NCI-H82 treated with DMSO at 0.1 percent for 48 hours (cell line): ENCODE measurements around the gene KANK3.

ENCODE experiments used
- DNase-seq: peaks from one replicate; lab custom pipeline; 2025; ENCODE audit not compliant: unreplicated experiment; lab: John Stamatoyannopoulos, UW

KANK3 gene

DNA sequence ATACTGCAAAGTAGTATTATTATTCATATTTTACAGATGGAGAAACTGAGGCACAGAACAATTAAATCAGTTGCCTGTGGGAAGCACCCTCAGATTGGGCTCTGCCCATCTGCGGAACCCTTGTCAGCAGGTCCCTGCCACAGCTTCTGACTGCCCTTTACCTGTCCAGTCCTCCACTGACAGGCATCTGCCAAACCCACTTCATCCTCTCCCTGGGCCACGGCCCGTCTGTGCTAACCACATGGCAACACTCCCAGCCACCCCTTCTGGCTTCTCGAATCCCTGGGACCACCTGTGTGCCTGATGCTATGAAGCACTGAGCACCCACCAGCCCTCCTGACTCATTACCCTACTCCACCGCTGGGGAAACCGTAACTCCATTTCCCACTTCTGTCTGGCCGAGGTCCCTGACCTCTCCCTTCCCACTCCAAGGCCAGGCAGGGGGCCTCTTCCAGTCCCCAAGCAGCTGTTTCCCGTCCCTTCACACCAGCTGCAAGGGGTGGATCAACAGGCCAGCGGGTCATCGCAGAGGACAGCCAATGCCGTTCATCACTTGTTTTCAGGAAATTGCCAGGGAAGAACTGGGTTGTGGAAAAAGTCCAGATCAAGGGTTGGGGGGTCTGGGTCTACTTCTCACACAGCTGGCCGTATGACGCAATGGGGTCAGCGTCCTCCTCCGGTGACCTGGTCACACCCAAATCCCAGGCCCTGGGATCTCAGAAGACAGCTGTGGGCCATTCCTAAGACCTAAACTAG lies 2.5 kb downstream of the KANK3 start:
- DNase-seq = no peak

DNA sequence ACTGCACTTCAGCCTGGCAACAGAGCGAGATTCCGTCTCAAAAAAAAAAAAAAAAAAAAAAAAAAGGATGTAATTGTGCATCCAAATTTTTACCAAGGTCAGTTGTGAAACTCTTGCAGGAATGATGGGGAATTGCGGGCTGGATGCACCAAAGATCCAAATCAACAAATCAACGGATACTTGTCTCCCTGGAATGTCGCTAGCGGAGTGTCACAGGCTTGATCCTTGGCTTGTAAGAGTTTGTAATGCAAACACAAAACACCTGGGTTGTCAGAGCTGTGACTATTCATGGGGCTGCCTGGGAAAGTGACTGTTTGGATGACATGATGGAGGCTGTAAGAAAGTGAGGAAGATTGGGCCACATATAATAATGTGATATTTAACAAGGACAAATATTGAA lies 4.2 kb downstream of the KANK3 start:
- DNase-seq = no peak

DNA sequence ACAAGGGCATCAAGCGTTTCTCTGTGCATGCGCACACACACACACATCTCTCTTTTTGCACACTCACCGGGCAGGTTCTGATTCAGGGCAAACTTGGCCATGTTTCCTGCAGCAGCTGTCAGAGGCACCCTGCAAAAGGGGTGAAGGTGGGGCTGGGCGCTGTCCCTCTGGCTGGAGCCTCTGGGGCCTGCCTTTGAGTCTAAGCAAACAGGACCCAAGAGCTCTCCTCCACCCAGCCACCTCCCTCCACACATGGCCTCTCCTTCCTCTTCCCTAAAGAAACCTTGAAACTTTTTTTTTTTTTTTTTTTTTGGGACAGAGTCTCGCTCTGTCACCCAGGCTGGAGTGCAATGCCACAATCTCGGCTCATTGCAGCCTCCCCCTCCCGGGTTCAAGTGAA lies 5.3 kb downstream of the KANK3 start:
- no peak for DNase-seq

DNA sequence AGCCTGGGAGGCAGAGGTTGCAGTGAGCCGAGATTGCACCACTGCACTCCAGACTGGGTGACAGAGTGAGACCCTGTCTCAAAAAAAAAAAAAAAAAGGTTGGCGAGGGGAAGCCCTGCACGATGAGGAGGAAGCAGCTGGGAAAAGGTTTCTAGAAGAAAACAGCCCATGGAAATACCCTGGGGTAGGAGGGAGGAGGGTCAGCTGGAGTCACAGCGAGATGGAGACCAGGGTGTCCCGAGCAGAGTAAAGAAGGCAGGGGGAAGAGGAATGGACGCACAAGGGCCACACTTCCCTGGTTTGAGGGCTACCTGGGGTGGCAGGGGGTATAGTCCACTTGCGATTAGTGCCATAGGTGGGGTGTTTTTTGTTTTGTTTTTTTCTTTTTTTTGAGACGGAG lies 6.4 kb downstream of the KANK3 start:
- no peak for DNase-seq

DNA sequence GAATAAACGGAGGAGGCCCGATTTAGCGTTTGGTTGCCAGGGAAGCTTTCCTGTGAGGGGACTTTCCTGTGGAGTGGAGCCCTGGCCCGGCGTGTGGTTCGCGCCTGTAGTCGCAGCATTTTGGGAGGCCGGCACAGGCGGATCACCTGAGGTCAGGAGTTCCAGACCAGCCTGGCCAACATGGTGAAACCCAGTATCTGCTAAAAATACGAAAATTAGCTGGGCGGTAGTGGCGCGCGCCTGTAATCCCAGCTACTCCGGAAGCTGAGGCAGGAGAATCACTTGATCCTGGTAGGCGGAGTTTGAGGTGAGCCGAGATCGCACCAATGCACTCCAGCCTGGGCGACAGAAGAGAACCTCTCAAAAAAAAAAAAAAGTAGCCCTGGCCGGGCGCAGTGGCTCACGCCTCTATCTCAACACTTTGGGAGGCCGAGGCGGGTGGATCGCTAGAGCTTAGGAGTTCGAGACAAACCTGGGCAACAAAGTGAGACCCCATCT lies 6.9 kb downstream of the KANK3 start:
- DNase-seq = no peak

DNA sequence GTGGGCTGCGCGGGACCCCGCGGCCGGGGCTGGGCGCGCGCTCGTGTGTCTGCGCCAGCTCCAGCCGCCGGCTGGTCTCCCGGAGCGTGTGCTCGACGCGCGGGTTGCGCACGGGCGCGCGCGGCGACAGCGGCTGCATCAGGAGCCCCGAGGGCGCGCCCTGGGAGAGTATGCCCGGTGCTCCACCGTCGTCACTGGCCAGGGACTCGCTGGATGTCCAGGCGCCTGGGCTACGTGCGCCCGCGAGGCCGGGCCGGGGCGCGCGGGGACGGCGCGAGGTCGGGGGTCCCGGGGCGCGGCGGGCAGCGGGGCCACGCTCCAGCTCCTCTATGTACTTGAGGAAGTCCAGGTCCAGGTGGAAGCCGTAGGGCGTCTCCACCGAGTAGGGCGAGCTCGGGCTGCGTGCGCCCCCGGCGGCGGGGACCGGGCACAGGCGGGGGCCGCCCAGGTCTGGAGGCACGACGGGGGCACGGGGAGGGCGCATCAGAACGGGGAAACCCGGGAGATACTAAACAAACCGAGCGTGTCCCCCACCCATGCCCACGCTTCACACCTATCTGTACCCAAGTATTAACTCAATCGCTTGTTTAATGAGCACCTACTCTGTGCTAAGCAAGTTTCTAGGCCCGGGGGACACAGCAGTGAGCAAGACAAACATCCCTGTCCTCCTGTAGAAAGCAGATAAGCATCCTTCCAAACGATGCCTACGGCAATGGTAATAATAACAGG lies 7.6 kb downstream of the KANK3 start:
- DNase-seq = no peak

DNA sequence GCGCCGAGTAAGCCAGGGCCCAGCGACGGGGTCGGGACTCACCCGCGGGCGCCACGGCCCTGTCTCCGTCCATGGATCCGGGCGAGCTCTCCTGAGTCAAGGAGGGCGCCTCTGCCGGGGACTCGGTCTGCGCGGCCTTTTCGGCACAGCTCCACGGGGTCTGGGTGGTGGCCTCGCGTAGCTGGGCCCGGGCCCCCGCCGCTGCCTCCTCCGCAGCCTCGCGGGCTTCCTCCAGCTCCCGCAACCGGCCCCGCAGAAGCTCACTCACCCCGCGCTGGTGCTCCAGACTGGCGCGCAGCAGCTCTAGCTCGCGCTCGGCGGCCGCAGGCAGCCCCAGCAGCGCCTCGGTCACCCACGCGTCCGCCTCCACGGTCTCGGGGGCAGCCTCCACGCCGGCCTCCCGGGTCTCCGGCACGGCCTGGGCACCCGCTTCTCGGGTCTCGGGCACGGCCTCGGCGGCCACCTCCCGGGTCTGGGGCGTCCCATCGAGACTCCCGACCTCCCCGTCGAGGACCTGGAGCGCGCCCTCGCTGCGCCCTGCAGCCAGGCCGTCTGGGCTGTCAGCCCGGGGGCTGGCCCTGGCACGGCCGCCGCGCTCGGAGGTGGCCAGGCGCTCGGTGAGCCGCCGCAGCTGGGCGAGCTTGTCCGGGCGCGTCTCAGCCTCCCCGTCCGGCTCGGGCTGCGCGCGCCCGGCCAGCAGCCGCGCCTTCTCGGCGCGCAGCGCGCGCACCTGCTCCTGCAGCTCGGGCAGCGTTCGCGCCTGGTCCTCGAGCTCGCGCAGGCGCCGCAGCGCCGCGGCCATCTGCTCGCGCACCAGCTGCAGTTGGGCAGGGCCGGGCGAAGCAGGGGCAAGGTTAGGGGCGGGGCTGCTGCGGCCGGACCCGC lies 8.4 kb downstream of the KANK3 start:
- no peak for DNase-seq

DNA sequence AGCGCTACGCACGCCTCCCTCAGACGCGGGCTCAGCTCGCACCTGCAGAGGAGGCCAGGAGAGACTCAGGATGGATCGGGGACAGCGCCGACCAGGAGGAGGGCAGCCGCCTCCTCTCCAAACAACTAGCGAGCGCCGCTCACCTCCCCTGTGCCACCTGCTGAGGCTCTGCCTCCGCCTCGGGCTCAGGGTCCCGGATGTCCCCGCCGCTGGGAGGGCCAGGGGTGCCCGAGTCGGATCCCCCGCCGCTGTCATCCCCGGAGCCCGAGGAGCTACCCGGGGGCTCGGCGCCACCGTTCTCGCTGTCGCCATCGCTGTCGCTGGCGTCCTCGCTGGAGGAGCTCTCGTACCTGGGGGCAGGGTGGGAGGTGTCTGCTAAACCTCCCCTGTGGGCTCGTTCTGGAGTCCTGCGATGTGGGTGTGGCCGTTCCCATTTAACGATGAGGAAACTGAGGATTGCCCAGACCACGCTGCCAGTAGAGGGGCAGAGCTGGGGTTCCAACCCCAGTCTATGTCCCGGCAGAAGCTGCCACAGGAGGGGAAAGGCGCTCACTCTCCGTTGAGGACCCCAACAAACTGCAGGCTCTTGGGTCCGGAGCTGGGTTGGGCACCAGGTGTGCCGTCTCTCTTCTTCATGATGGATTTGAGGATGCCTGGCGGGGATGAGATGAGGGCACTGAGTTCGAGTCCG lies 9.2 kb downstream of the KANK3 start:
- no peak for DNase-seq

DNA sequence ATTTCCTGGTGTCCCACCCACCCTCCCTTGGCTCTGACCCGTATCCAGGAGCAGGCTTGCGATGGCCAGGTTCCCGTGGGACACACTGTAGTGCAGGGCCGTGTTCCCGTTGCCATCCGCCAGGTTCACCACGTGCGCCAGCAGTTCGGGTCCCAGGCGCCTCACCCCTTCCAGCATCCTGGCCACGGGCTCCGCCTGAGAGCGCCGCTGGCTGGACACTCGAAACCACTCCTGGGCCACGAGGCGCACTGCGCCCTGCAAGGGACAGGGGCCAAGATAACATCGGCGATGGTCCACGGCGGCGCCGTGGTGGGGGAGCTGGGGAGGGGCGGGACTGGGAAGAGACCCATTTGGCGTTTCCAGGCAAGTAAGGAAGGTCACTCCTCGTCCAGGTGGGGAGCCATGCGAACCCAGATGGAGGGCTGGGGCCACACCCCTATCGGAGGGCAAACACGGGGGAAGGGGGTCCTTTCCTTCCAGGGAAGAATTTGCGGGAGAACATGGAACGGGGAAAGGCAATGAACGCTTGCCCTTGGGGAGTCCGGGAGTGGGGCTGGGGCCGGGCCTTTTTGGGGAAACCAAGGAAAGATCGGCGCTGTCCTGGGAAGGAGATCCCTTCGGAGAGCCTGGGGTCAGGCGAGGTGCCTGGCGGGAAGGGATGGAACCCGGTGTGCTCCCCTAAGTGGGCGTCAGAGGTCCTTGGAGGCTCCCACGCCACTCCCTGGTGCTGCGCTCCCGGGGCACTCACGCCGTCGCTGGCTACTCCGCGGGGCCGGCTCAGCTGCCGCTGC lies 9.9 kb downstream of the KANK3 start:
- DNase-seq = no peak

DNA sequence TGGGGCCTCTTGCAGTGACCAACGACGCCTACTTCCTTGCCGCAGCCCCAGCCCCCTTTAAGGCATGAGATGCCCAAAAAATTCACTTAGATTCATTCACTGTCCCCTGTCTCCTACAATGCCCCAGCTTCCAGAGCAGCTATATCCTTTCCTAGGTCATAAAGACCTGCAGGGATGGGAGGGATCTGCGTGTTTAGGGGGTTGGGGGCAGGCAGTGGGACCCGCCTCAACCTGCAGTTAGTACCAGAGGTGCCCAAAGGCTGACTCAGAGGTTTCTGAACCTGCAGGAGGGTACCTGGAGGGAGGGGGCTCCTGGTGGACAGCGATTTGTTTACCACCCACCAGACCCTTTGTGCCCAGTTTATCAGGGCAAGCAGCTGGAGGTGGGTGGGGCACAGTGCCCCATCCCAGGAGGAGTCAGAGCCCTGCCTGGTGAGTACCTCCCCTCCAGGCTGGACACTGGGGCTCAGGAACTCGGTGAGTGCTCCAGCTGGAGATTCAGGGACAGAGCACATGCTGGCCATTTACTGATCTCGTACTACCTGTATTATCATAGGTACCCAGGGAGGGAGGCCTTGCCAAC lies 11.7 kb downstream of the KANK3 start:
- no peak for DNase-seq

DNA sequence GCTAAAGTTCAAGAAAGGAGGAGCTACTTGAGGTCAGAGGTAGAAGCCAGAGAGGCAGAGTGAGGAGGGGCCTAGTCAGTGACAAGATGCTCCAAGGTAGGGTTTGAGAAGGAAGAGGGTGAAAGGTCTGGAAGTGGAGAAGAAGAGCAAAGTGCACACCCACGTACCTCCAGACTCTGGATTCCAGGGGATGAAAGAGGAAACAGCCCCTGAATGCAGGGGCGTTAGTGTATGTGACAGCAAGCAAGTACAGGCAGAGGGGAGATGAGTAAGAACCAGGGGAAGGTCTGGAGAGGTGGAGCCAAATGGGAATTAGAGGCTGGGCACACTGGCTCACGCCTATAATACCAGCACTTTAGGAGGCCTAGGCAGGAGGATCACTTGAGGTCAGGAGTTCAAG lies 13.1 kb downstream of the KANK3 start:
- no peak for DNase-seq

DNA sequence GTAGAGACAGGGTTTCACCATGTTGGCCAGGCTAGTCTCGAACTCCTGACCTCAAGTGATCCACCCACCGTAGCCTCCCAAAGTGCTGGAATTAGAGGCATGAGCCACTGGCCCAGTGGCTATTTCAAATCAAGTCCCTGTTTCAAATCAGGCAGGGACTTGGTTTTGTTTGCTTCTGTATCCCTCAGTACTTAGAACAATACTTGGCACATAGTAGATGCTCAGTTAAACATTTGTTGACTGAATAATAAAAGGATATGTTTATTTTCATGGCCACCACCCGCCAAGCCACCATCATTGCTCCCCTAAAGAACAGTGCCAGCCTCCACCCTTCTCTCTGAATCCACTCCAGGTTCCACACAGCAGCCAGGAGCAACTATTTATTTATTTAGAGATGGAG lies 17.6 kb downstream of the KANK3 start:
- no peak for DNase-seq

DNA sequence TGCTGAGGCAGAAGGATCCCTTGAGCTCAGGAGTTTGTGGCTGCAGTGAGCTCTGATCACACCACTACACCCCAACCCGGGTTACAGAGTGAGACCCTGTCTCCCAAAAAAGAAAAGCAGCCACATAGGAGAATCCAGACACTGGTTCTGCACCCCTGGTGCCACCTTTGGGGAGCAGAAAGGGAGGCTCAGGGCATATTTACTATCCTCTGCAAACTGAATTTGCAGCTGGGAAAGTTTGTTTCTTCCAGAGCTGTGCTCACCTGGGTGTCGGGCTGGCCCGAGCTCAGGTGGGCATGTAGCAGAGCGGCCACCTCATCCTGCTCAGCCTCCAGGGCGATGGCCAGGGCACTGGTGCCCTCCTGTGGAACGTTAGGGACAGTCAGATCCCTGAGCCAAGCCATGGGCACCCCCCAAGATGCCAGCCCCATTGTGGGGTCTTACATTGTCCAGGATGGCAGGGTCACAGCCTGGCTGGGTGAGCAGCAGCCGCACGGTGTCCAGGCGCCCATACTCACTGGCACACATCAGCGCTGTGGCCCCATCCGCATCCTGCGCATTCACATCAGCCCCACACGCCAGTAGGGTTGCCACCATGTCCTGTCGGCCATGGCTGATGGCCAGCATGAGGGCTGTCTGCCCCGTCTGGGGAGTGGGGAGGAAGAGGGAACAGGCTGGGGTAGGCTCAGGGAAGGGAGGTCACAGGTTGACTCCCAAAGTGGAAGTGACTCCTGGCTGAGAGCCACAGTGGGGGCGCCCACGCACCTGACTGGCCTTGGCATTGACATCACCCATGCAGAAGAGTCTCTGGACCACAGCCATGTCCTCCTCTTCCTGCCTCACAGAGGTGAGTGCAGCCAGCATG lies 18.6 kb downstream of the KANK3 start:
- no peak for DNase-seq

DNA sequence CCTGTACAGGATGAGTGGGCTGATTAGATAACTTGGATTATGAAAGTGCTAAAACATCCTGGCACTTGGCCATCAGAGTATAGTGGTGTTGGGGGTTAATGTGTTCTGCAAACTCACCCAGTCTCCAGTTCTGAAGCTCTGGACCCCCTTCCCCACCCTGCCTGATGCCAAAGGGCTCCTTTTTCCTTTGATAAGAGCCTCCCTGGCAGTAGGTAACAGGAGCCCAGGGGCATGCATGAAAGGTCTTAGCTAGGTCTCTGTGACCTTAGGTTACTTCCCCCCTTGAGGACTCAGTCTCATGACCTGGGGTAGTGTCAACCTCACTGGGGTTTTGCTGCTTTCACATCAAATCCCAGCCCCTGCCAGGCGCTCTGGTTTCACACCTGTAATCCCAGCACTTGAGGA lies 19.3 kb downstream of the KANK3 start:
- DNase-seq = no peak

DNA sequence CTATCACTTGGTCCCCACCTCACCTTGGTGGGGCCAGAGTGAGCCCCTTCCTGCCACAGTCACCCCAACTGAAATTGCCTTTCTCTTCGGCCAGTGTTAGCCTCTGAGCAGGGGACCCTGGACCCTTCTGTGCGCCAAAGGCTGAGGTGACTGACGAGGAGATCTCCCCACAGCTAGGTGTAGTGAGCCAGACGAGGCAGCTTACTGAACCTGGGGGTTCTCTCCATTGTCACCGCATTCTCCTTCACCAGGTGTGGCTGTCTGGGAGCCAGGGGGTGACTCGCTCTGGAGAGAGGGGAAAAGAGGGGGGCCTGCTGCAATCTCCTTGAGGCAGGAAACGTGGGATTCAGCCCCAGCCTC lies 20.4 kb downstream of the KANK3 start:
- no peak for DNase-seq

DNA sequence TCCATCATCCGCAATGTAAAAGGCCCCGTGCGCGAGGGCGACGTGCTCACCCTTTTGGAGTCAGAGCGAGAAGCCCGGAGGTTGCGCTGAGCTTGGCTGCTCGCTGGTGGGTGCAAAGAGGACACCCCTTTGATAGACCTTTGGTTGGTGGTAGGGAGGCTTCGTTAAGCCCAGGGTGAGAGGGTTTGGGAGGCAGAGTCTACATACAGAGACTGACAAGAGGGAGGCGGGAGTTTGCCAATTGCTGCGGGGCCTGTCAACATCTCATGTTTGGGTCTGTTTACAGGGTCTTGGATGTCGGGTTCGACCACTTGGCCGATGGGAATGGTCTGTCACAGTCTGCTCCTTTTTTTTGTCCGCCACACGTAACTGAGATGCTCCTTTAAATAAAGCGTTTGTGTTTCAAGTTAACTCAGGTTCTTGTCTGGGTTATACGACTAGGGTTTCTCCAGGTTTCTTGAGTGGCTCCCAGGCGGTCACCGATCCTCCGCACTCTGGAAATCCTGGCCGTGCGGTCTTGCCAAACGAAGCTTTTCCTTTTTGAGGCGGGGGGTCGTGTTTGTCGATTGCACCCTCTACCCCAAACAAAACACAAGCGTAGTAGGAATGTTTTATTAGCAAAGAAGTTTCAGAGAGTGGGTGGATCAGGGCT lies 20.9 kb downstream of the KANK3 start:
- no peak for DNase-seq

DNA sequence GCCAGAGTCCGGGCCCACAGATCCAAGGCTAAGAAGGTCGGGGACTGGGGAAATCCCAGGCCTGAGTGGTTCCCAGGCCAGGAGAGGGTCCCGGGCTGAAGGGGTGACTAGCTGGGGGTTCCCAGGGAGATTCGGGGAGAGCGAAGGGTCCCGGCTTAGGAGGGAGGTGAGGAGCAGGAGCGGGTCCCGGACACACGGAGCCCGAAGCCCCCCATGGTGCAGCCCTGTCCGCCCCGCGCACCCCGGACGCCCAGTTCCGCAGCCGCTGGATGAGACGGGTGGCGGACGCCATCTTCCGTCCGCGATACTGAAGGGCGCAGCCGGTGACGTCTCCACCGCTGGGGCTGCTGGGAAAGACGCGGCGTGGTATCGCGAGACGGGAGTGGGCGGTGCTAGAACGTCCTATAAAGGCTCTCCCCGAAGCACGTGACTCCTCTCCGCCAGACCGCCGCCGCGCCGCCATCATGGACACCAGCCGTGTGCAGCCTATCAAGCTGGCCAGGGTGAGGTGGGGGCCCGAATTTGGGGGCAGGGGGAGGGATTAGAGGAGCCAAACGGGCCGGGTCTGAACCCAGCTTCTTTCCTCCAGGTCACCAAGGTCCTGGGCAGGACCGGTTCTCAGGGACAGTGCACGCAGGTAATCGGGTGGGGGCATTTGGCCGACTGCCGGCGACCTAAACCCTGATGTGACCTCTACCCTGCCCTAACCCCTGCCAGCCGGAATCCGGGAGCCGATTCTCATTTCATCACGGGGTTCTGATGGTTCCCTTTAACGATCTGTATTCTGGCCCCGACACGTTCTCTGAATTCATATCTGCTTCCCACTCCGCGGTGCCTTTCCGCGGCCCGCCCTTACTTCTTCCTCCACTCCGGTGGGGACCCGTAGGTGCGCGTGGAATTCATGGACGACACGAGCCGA lies 21.7 kb downstream of the KANK3 start, which contains the start of the genes NDUFA7 and RPS28:
Gene NDUFA7 (minus strand): TSS at position 309 of the 919 bp plus-strand sequence. CDS start 17 bp downstream, at position 292.
Gene RPS28 (plus strand): TSS at position 430 of the 919 bp plus-strand sequence. CDS start 35 bp downstream, at position 465.
- DNase-seq = peak; percentile 78
